ENCODE results near the gene PHGDH. TPM values are rescaled to one million over a fixed set of nuclear protein-coding genes. Genes with fewer than 3 reads are reported as not detected.

PHGDH gene
- total RNA-seq, 4 donors from 2014 or later: 16.5 to 56.3 (median 42.9) TPM

GRCh38 chr1:119740261-119740660 is 28.5 kb downstream of the PHGDH start:
- H3K9me3 ChIP-seq: no peaks in the 10 kb centered on the region
- H3K27me3 ChIP-seq: no peaks in the 10 kb centered on the region
- H3K36me3 ChIP-seq: peaks cover 0 to 33% (median 0%) of the 10 kb centered on the region in 3 donors
- no peak overlapping the region for H3K27ac ChIP-seq
- no peak for DNase-seq (ENCODE audit: low spot score in 2 of 2)
- WGBS, 2 donors: 91 to 100% methylated on average over 2 of the region's 2 CpGs
- no peak overlapping the region for H3K4me3 ChIP-seq
- no peak for TF ChIP-seq POLR2A (IDR thresholded peaks at IDR 0.05)
- TF ChIP-seq EP300 (IDR thresholded peaks at IDR 0.05): no peak
- peaks cover 0 to 57% (median 17%) of the 10 kb centered on the region in 4 donors for H3K4me1 ChIP-seq

- Histone ChIP-seq H3K36me3 (peaks cover 0 to 26% (median 0%) of the 10 kb centered on the region in 3 donors), H3K27ac (no peak overlapping the region), H3K9me3 (no peaks in the 10 kb centered on the region), H3K27me3 (no peaks in the 10 kb centered on the region), H3K4me3 (no peak overlapping the region), H3K4me1 (peaks cover 0 to 57% (median 17%) of the 10 kb centered on the region in 4 donors)
- no peak for TF ChIP-seq EP300 (IDR thresholded peaks at IDR 0.05)
- no peak for TF ChIP-seq CTCF (IDR thresholded peaks at IDR 0.05)
- TF ChIP-seq POLR2A (IDR thresholded peaks at IDR 0.05): no peak
- 82 to 83% methylated on average over 12 of the region's 13 CpGs for WGBS, 2 donors
- DNase-seq (ENCODE audit: low spot score in 2 of 2): no peak
Observed at GRCh38 chr1:119740896-119741780, 29.4 kb downstream of the PHGDH start.

GRCh38 chr1:119742202-119742601 is 30.5 kb downstream of the PHGDH start:
- Histone ChIP-seq H3K9me3 (no peaks in the 10 kb centered on the region), H3K27ac (no peak overlapping the region), H3K36me3 (peaks cover 0 to 26% (median 0%) of the 10 kb centered on the region in 3 donors), H3K4me1 (peaks cover 0 to 46% (median 10%) of the 10 kb centered on the region in 4 donors), H3K27me3 (no peaks in the 10 kb centered on the region), H3K4me3 (no peak overlapping the region)
- no peak for TF ChIP-seq POLR2A (IDR thresholded peaks at IDR 0.05)
- TF ChIP-seq EP300 (IDR thresholded peaks at IDR 0.05): no peak
- no peak for TF ChIP-seq CTCF (IDR thresholded peaks at IDR 0.05)
- 69 to 73% methylated on average over 7 of the region's 7 CpGs for WGBS, 2 donors
- no peak for DNase-seq (ENCODE audit: low spot score in 2 of 2)

- no peak for DNase-seq (ENCODE audit: low spot score in 2 of 2)
- no peak overlapping the region for H3K27ac ChIP-seq
- TF ChIP-seq CTCF (IDR thresholded peaks at IDR 0.05): no peak
- no peak for TF ChIP-seq EP300 (IDR thresholded peaks at IDR 0.05)
- no peak for TF ChIP-seq POLR2A (IDR thresholded peaks at IDR 0.05)
- H3K36me3 ChIP-seq: peaks cover 0 to 26% (median 0%) of the 10 kb centered on the region in 3 donors
- H3K4me3 ChIP-seq: no peak overlapping the region
- H3K27me3 ChIP-seq: no peaks in the 10 kb centered on the region
- no peaks in the 10 kb centered on the region for H3K9me3 ChIP-seq
- H3K4me1 ChIP-seq: peaks cover 0 to 42% (median 6%) of the 10 kb centered on the region in 4 donors
- 75 to 89% methylated on average over 6 to 7 of the region's 7 CpGs for WGBS, 2 donors
Observed at GRCh38 chr1:119742677-119743076, 30.9 kb downstream of the PHGDH start.

DNA sequence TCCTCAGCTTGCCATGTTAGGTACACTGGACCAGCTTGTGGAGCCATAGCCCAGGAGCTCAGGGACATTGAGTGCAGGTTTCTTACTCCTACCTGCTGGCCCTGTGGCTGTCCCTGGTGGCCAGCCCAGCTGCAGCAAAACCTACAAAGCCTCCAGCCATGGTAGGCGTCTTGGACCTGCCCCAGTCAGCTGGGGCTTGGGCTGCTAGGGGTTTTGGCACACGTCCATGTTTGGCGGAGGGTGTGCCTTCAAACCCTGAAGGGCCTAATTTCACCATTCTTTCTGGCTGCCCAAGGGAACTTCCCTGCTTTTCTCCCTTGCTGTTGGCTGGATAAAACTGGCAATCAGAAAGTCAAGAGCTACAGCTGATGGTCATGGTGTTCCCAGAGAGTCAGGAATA is 31.6 kb downstream of the PHGDH start:
- WGBS, 2 donors: 42 to 48% methylated on average over 3 of the region's 3 CpGs
- H3K4me3 ChIP-seq: no peak overlapping the region
- H3K27ac ChIP-seq: no peak overlapping the region
- peaks cover 0 to 35% (median 0%) of the 10 kb centered on the region in 4 donors for H3K4me1 ChIP-seq
- TF ChIP-seq EP300 (IDR thresholded peaks at IDR 0.05): no peak
- no peak for TF ChIP-seq POLR2A (IDR thresholded peaks at IDR 0.05)
- TF ChIP-seq CTCF (IDR thresholded peaks at IDR 0.05): no peak
- H3K27me3 ChIP-seq: no peaks in the 10 kb centered on the region
- no peak for DNase-seq (ENCODE audit: low spot score in 2 of 2)
- H3K36me3 ChIP-seq: peaks cover 0 to 26% (median 0%) of the 10 kb centered on the region in 3 donors
- H3K9me3 ChIP-seq: no peaks in the 10 kb centered on the region
